AG10803 (cell line): ENCODE measurements around the gene CAPN11.
"Not testable (repeated sequence)": the region's sequence is repeated elsewhere in the genome, so short reads cannot be mapped to it uniquely, and the experiment has no call there.

Source experiments
- DNase-seq: peaks from one replicate; pipeline ENCODE4 v3.0.0; 2010; ENCODE audit warnings: low read depth
- H3K4me3 ChIP-seq: 2 replicates; pipeline ENCODE4 v1.5.1; 2011; ENCODE audit warnings: mild to moderate bottlenecking, low read length, control low read depth
- CTCF ChIP-seq: conservative IDR thresholded peaks from 2 replicates; pipeline ENCODE4 v1.5.1; 2011; ENCODE audit warnings: mild to moderate bottlenecking, low read length, control low read depth, inconsistent platforms

The CAPN11 gene

GRCh38 chr6:44190715-44191114, 32.1 kb downstream of the CAPN11 start:
- no peak for DNase-seq
- no peak for TF ChIP-seq CTCF

GRCh38 chr6:44192428-44193041, 33.9 kb downstream of the CAPN11 start:
- no peak for DNase-seq
- H3K4me3 ChIP-seq = no peak overlapping the region
- TF ChIP-seq CTCF = no peak

More at GRCh38 chr6:44190715-44191114, 32.1 kb downstream of the CAPN11 start:
- H3K4me3 ChIP-seq = no peak overlapping the region

GRCh38 chr6:44193307-44193910, 34.8 kb downstream of the CAPN11 start:
- TF ChIP-seq CTCF = no peak

GRCh38 chr6:44194326-44194725, 35.7 kb downstream of the CAPN11 start:
- H3K4me3 ChIP-seq = no peak overlapping the region
- DNase-seq = no peak
- no peak for TF ChIP-seq CTCF

More at GRCh38 chr6:44193307-44193910, 34.8 kb downstream of the CAPN11 start:
- DNase-seq = no peak
- no peak overlapping the region for H3K4me3 ChIP-seq

- DNase-seq, H3K4me3 ChIP-seq: not testable (repeated sequence)
Observed at GRCh38 chr6:44196351-44196750, 37.7 kb downstream of the CAPN11 start.

- H3K4me3 ChIP-seq = no peak overlapping the region
- TF ChIP-seq CTCF = no peak
- no peak for DNase-seq
Observed at GRCh38 chr6:44198684-44199083, 40.1 kb downstream of the CAPN11 start.

- no peak for TF ChIP-seq CTCF
- H3K4me3 ChIP-seq = no peak overlapping the region
- no peak for DNase-seq
Observed at GRCh38 chr6:44199883-44200282, 41.3 kb downstream of the CAPN11 start.
